HG03175 (cell line): ENCODE results near the gene C1orf53.
"Not testable (repeated sequence)": the region's sequence is repeated elsewhere in the genome, so short reads cannot be mapped to it uniquely, and the experiment has no call there.

Experiments
- ATAC-seq: cut with Tn5 transposase; IDR thresholded peaks from one replicate; pipeline ENCODE4 v1.9.1; 2021; ENCODE audit warnings: mild to moderate bottlenecking, moderate library complexity; ENCODE audit not compliant: unreplicated experiment

Gene C1orf53

DNA sequence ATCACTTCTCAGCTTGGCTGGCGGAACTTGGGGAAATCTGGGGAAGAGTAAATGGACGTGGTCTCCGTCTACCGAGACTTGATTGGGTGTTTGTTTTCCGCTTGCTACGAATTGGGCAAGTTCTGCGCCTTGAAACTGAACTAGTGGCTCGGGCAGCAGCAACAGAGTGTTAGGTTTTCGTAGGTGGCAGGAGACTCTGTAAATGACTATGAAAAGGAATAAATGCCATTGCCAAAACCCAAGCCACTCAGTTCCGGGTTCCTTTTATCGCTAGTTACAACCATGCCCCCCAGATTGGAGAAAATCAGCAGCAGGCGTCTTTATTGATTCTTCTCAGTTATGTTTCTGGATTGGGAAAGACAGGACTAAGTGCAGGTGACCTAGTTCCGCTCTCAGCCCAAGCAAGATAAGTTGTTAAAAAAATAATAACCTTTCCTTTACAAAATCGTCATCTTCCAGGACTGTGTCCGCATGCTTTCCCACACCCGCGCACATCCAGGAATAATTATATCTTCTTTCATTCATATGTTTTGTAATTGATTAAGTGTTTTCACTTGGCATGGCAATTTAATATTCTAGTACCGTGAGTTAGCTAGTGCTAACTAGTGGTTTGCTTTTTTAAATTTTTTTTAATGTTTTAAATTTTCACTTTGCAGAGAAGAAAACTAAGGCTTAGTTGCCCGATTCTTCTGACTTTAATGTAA lies 18.1 kb downstream of the C1orf53 start:
- ATAC-seq, result no peak

DNA sequence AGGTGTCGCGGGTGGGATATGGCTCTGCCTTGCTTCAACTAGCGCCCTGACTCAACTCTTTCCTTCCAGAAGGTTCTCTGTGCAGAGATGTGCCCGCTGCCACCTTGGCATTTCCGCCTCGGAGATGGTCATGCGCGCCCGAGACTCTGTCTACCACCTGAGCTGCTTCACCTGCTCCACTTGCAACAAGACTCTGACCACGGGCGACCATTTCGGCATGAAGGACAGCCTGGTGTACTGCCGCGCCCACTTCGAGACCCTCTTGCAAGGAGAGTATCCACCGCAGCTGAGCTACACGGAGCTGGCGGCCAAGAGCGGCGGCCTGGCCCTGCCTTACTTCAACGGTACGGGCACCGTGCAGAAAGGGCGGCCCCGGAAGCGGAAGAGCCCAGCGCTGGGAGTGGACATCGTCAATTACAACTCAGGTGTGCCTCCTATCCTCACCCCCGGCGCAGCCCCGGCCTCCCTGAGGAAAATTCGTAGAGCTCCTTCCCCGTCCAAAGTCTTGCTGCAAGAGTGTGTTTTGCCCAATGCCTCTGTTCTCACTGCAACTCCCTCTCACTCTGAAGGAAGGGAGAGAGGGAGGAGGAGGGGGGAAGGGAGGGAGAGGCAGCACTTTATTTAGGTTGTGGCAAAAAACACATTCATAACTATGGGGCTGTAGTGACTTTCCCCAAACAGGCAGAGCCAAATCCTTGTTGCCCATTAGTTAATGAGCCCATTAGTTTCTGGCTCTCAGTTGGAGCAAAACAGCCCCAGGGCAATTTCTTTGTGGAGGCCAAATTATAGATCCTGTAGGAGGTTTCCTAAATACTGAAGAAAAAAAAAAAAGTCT lies 19.0 kb downstream of the C1orf53 start:
- no peak for ATAC-seq

- ATAC-seq, result no peak
Measured at GRCh38 chr1:197922070-197922390, 19.6 kb downstream of the C1orf53 start.

GRCh38 chr1:197923038-197923437 lies 20.6 kb downstream of the C1orf53 start:
- ATAC-seq, result no peak

DNA sequence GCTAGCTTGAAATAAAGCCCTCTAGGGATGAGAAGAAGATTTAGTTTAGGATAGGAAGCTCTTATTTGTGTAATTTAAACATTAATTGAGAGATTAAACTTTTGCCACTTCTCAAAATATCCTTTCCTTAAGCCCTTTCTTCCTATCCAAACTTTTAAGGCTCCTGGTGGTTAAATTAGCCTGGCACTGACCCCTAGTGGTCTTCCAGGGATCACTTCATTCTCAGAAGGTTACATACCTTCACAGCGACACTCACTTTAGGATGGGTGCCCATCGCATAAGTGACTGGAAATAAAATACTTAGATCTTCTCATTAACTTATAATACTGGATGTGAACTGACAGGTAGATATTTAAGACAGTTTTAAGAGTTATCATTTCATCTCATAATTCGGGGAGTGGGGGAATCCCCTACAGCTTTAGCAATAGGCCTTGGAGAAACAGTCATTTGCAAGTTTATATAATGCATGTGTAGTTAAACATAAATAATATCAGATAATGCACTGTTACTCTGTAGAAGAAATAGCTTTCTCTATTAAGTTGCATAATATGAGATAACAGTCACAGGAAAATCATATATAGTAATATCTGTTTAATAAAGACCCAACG lies 22.2 kb downstream of the C1orf53 start:
- peak; percentile 77 for ATAC-seq

GRCh38 chr1:197927908-197928665 lies 25.7 kb downstream of the C1orf53 start:
- ATAC-seq, result no peak

DNA sequence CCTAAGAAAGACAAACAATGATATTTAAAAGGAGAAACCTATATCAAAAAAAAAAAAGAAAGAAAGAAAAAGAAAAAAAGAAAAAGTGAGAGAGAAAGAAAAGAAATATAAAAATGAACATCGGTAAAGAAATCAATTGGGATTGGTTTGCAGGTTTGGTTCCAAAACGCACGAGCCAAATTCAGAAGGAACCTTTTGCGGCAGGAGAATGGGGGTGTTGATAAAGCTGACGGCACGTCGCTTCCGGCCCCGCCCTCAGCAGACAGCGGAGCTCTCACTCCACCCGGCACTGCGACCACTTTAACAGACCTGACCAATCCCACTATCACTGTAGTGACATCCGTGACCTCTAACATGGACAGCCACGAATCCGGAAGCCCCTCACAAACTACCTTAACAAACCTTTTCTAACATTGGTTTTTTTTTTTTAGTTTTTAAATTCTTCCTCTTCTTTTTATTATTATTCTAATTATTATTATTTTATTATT lies 26.5 kb downstream of the C1orf53 start:
- ATAC-seq, result no peak

DNA sequence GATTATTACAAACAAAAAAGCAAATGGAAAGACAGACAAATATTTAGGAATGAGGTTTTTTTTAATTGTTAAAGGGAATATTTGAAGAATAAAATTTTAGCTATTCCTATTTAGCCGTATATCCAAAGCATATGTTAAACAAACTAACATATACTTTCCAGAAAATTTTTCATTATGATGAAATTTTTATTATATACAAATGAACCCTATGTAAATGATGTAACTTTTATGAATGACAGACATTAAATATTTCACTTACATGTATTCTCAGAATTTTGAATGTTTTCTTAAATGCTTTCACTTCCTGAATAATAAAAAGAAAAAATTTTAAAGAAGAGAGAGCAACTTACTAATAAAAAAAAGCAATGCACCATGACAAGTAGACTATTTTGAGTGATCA lies 30.6 kb downstream of the C1orf53 start:
- no peak for ATAC-seq

- ATAC-seq, result no peak
Measured at GRCh38 chr1:197933647-197934046, 31.2 kb downstream of the C1orf53 start.

DNA sequence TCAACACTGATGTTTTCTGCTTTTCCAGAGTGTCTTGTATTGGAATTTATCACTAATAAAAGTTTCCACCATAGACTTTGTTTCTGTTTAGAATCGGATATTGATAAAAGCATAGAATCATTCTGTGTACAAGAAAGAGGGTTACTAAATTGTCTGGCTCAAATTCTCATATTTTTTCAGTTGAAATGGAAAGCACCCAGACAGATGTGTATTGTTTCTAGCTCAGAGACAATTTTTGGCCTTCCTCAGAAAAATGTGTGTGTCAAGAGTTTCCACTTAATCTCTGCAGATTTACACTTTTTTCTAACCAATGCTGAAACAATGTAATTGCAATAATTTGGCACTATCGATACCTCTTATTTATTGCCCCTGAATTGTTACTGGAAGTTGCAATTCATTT lies 35.0 kb downstream of the C1orf53 start:
- ATAC-seq, result no peak

GRCh38 chr1:197937892-197938291 lies 35.5 kb downstream of the C1orf53 start:
- no peak for ATAC-seq

- ATAC-seq, result not testable (repeated sequence)
Measured at GRCh38 chr1:197939159-197939980, 36.9 kb downstream of the C1orf53 start.

- ATAC-seq, result no peak
Measured at GRCh38 chr1:197942042-197942441, 39.6 kb downstream of the C1orf53 start.

GRCh38 chr1:197944485-197944884 lies 42.1 kb downstream of the C1orf53 start:
- no peak for ATAC-seq

GRCh38 chr1:197948926-197949899 lies 46.8 kb downstream of the C1orf53 start:
- no peak for ATAC-seq

GRCh38 chr1:197951089-197951488 lies 48.7 kb downstream of the C1orf53 start:
- ATAC-seq, result no peak

GRCh38 chr1:197951617-197952175 lies 49.3 kb downstream of the C1orf53 start:
- ATAC-seq, result no peak

DNA sequence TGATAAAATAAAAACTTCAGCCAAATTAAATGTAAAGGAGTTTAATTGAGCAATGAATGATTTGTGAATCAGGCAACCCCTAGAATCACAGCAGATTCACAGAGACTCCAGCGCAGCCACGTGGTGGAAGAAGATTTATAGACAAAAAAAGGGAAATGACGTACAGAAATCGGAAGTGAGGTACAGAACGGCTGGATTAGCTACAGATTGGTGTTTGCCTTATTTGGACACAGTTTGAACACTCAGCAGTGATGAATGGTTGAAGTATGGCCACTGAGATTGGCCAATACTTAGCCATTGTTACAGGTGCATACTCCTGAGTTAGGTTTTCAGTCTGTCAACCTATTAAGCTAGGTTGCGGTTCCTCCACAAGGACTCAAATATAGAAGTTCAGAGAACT lies 51.0 kb downstream of the C1orf53 start:
- not testable (repeated sequence) for ATAC-seq
